Activated gamma-delta T cell (primary cell): ENCODE results near the gene CREB5.
"Not testable (repeated sequence)": the region's sequence is repeated elsewhere in the genome, so short reads cannot be mapped to it uniquely, and the experiment has no call there.

ENCODE experiments used
- DNase-seq: peaks from one replicate; lab custom pipeline; 2025; lab: John Stamatoyannopoulos, UW

CREB5 gene

DNA sequence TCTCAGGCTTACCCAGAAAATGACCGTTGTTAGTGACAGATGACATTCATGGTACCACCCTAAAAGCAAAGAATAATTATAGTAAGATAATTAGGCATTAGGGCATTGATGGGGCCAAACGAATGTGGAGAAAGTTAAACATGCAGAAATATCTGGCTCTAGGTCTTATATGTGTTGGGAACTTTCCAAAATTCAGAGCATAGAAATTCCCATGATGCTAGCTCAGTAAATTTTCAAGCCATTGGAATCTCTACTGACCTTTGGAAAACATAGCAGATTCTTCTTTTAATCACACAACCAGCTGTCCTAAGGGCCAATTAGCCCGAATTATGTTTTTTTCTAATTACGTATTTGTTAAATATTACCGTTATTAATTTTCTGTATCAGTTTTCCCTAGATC, 136.1 kb downstream of the CREB5 start:
- no peak for DNase-seq

DNA sequence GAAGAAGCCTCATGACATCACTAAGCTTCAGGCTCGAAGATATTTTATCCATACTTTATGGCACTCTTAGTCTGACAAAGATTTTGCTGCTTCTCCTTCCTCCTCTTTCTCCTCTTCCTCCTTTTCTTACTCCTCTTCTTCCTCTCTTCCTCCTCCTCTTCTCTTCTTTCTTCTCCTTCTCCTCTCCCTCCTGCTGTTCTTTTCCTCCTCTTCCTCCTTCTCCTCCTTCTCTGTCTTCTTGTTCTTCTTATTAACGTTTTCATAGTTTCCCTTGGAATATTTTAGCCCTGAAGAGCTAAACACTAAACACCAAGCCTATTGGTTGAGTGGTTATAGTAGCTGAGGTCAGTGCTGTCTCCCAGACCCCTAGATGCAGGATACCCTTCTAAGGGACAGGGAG, 137.7 kb downstream of the CREB5 start:
- DNase-seq, result no peak

DNA sequence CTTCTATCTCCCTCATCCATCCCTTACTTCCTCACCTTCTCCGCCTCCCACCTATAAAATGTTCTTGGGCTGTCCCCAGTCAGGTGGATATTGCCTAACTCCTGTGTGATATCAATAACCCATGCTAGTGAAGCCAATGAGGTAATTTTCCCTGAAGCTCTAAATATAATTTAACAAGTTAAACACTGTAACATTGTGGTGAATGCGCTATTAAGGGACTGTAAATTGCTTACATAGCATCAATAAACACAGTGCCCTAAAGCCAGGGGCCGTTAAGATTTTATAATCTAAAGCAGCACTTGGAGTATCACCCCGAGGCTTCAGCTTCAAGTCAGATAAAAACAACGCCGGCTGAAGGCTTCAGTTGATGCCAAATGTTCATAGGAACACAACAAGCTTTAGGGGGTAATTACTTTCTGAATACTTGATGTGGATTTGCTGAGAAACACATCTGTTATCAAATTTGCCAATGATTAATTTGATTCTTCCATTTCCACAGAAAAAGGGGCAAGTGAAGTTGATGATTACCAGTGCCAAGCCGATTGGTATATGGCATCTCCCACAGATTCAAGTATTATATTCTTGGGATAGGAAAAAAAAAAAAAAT, 138.4 kb downstream of the CREB5 start:
- no peak for DNase-seq

DNA sequence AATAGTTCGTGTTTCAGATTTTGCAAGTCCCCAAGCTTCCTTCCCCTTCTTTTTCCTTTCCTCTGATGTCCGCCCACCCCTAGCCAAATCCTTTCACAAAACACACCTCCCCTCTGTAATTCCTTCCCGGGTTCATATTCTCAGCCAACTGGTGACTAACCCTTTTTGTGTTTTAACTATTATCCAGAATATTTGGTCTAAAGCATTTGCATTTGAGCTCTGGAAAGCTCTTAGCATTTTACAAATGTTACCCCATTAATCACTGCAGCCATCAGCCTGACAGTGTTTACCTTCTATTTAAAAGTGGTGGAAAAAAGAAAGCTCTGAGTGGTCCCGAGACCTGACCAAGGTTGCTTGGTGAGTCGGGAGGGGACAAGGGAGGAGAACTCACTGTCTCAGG, 139.0 kb downstream of the CREB5 start:
- no peak for DNase-seq

DNA sequence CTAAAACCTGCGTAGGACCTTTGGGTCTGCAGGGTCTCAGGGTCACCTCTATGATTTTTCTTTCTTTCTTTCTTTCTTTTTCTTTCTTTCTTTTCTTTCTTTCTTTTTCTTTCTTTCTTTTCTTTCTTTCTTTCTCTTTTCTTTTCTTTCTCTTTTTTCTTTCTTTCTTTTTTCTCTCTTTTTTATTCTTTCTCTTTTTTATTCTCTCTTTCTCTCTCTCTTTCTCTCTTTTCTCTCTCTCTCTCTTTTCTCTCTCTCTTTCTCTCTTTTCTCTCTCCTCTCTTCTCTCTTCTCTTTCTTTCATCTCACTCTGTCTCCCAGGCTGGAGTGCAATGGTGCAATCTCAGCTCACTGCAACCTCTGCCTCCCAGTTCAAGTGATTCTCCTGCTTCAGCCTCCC, 139.4 kb downstream of the CREB5 start:
- DNase-seq, result not testable (repeated sequence)

DNA sequence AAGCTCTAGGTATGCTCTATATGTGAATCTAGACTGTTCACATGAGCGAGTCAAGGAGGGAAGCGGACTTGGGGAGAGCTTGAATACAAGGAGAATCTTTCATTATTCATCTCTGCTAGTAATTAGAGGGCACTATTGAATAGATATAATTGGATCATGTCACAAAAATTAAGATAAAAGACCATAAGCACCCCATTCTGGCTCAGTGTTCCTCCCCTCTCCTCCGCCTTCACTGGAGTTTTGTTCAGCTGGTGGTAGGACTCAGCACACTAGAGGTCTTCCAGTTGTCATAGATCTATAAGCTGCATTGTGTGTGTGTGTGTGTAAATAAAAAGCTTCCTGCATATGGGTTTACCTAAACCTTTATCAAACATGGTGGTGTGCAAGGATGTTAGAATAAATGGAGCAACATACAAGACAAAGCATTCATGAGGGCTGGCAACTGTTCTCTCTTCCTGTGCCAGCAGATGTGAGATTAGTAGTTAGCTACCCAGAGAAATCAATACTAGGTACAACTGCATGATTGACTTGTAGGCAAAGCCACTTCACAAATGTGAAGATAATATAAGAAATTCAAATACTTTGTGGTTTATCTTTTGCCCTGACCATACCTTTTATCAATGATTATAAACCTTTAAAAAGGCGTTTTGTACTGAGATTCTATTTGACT, 142.6 kb downstream of the CREB5 start:
- no peak for DNase-seq

DNA sequence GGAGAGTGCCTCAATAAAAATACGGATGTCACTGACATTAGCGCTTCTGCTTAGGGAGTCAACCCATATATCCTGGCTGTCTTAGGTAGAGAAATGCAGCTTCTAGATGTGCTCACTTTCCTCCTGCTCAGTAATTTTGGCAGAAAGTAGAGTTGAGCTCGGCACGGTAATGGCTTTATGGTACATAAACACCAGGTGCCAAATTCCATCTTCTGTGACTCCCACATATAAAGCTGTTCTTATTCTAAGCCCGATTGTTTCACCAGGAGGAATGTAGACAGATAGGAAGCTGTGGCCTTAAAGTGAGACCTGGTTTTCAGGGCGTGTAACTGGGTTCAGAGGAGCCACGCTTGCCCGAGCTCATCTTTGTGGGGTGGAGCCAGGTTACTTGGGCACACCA, 143.7 kb downstream of the CREB5 start:
- no peak for DNase-seq

DNA sequence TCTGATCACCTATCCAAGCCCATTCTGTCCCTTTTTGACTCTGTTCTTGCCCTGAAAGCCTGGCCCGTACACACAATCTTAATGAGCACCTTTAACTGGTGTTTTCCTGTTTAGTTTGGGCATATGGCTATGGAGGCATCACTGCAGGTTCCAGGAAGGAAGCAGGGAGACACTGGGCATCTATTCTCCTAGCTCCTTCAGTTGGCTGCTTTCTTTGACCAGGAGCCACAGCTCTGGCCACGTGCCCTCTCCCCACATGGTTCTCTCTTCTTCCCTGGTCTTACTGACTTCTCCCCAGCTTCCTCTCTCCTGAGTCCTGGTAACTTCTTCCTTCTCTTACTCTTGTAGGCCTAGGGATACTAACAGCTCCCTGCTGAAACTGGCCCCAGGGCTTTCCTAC, 144.4 kb downstream of the CREB5 start:
- no peak for DNase-seq

DNA sequence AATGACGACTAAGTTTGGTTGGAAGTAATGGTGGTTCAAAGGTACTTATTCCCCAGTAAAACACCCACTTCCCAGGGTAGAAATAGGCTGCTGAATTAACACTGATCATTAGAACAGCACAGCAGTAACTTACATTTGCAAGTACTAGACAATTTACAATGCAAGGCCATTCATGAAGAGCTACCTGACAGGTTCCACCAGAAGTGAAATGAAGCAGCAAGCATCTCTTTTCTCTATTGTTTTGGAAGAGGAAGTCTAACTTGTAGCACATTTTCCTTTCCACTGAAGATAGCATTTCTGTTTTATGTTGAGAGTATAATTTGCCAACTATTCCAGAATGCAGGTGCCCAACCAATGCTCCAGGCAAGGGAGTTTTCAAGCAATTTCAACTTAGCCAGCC, 145.9 kb downstream of the CREB5 start:
- no peak for DNase-seq

DNA sequence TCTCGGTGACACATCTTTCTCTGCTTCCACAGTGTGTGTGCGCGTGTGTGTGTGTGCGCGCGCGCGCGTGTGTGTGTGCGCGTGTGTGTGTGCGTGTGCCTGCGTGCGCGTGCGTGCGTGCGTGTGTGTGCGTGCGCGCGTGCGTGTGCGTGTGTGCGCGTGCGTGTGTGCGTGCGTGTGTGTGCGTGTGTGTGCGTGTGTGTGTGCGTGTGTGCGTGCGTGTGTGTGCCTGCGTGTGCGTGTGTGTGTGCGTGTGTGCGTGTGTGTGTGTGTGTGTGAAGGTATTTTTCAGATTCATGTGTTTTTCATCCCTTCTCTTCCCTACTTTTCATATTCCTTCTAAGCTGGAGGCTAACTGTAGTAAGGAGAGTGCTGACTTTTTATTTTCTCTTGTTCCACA, 148.4 kb downstream of the CREB5 start:
- DNase-seq, result no peak

DNA sequence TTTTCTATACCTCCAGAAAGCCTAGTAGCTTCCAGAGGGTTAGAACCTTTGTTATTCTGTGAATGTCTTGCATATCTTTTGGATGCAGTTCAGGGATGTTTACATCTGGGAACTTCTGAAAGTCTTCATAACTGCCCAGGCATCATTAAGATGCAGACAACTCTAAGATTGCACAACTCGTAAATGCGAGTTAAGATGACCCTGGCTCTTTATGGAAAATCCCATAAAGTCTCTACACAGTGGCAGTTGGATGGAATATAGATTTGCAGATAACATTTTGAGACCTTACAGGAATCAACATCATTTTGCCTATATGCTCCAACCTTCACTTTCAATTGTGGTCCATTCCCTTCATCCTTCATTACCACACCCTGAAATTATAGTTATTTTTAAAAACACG, 151.7 kb downstream of the CREB5 start:
- no peak for DNase-seq

DNA sequence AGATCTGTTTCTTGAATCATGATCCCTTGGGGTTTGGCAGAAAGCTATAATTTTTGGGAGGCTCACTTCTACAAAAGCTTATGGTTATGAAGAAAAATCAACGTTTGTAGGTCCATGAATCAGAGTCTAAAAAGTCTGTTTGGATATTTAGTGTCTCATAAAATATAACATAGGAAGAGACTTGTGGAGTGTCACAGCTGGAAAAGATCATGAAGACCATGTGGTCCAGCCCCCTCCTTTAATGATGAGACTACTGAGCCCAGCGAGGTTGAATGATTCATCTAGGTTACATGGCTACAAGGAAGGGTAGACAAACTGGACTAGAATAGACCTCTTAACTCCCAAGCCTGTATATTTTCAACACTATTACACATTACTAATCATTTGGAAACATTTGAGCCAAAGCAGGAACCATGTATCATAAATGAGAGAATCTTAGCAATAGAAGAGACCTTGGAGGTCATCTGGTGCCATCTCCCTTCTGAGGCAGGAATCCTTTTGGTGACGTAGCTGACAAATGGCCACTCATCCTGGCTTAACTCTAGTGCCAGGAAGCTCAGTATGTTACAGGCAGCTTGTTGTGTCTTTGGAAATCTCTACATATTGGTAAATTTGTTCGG, 152.5 kb downstream of the CREB5 start:
- no peak for DNase-seq

DNA sequence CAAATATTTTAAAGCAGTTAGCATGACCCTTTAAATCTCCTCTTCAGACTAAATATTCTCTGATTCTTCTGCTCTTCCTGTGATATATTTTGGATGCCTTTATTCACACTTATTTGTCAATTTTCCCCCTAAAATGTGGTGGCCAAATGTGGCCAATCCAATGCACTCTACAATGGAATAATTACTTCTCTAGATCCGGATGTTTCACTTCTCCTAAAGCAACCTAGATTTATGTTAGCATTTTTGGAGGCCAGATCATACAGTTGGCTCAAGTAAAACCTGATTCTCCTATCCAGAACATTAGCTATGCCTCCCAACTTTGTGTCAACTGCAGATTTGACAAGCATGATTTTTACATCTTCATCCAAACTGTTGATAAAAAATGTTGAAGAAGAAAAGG, 153.7 kb downstream of the CREB5 start:
- no peak for DNase-seq

DNA sequence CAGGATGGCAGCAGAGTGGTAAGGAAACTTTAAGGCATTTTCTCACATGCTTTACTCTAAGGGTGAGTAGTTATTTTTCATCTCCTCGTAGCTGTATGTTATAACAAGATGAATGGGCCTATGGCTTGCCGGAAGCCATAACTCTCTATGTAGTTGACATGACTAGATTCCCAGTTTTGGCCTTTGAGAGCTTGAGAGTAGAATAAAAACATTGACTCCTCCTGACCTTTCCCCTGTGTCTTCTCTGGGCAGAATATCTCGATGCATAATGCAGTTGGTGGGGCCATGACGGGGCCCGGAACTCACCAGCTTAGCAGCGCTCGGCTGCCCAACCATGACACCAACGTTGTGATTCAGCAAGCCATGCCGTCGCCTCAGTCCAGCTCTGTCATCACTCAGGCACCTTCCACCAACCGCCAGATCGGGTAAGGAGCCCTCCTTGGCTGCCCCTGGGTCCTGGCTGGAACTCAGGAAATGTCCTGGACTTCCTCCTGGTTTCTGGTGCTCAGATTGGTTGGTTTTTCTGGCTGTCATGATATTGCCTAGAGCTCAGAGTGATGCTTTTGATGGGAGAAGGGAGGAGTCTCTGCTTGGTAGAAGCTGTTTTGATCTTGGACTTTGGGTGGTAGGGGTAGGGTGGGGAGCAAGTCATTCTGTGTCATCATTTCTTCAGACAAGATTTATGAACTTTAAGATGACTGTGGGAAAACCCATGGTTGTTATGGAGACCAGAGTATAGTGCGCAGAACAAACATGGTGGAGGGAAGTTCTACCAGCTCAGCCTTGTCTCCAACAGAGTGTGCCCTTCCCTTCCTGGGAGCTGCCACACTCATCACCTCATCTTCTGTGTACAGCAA, 158.0 kb downstream of the CREB5 start:
- DNase-seq, result no peak

DNA sequence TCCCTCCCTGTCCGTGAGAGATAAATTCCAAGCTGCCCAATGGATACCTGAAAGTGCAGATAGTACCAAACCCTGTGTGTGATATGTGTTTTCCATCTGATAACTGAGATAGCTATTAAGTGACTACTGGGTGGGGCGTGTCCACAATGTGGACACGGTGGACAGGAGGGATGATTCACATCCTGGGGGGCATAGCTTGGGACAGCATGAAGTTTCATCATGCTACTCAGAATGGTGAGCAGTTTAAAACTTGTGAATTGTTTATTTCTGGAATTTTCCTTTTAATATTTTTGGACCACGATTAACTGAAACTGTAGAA, 158.6 kb downstream of the CREB5 start:
- no peak for DNase-seq

DNA sequence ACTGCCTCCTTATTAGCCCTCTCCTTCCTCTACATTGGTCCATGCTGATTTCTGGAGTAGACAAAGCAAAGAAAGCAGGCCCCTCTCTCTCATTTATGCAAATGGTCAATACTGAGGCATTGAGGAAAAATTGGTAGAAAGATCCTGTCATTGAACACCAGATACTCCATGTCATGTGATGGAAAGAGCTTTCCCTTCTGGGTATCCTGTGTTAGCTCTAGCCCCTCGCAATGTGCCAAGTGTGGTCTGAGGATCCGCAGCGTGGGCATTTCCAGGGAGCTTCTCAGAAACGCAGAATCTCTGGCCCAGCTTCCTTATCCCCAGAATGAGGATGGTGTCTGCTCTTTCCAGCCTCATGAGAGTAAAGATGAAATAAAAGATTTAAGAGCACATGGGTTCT, 159.1 kb downstream of the CREB5 start:
- DNase-seq, result no peak

DNA sequence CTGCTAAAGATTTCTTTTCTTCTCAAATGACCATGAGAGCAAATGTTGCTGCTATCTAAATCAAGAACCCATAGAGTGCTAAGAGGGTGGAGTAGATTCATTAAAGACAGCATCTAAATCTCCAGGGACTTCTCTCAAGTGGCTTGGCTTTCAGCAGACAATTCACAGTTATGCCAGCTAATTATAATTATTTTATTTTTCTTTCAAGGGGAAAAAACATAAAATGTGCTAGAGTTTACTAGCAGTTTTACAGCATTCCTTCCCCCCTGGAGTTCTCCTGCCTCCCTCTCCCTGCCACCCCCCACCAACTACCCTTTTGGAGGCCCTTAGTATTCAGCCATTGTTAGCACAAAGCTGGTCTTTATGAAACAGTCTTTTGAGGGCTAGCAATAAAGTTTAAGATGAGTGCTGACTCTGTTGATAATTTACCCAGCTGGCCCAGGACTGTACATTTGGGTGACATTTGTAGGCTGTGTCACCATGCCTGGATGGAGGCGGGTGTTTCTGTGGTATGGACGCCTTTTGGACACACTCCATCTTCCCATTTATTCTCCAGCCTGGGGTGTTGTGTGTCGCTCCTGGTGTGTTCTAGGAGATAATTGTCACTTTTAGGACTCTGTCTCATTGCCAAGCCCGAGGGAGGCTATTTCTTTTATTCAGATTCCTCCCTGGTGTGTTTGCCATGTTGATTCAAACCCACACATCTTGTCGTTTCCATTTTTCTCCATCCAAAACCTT, 160.2 kb downstream of the CREB5 start:
- DNase-seq, result no peak

DNA sequence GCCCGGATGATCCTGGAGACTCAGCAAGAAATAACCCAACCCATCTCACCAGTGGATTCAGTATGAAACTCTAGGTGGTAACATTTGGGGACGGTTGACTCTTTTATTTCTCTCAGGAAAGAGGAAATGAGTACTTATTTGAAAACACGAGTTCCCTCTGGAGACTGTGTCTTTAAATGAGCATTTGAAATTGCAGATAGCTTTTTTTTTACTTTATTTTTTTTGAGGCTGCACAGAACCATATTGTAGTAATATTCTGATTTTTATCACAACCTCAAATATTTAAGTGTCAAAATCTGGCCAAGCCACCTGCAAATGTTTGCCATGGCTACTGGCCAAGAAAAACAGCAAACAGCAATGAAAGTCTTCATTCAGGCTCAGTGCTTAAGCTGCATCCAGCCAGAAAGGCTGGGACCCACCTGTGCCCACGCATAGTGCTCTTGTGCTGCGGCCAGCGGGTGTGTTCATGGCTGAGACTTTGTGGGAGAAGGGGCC, 160.8 kb downstream of the CREB5 start:
- no peak for DNase-seq

DNA sequence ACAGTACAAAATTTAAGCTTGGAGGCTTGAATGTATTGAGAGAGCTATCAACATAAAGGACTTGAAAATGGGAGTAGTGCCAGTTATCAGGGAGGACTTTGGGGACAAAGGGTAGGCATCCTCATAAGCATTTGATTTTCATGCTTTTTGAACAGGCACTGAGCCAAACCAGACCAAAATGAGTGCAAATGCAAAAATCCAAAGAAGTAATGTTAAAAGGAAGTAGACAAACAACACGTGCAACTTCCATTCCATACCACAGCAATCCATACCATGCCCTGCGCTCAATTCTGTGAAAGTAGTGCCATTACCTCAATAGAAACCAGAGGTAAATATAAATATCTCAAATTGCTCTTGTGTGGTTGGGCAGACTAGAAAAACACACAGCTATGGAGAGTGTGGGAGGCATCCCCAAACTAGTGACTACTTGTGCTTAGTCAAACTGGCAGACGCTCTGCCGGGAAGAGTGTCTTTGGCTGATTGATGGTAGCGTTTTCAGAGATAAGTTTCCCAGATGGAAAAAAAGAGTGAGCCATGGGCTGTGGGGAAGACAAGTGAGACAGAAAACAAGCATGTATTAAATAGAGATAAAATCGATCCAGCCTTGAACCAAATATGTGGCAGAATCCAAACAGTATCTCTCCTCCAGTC, 161.5 kb downstream of the CREB5 start:
- DNase-seq, result no peak

DNA sequence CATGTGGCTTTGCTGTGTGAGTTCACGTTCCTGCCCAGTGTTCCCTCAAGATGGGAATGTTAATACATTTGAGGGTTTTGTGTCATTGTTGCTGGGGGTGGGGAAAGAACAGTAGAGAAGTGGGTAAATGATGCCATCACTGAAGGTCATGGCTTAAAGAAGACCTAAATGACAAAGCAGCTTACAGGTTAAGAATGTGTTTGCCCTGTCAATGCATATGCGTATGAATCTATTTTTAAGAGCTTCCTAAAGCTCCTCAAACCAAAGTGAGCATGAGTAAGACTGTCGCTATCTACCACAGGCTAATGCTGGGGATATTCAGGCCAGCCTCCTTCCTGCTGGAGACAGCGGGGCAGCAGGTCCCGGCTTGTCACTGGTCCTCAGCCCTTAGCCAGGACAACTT, 162.9 kb downstream of the CREB5 start:
- DNase-seq, result no peak

DNA sequence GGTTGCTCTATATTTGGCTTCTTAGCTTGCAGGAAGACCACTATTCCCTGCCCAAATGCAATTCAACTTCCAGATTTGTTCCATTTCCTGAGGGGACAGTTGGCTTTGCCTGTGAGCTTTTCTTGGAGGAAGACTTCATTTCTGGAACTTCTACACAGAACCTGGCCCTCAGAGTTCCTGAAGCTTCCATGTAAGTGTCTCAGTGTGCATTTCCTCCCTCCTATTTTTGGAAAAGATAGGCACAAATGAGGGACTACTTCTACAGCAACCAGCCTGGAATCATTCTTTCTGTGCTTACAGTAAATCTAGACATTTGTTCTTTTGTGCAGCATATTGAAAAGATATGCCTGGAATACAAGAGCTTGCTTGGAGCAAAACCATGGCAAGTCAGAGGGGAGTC, 164.3 kb downstream of the CREB5 start:
- DNase-seq, result no peak

DNA sequence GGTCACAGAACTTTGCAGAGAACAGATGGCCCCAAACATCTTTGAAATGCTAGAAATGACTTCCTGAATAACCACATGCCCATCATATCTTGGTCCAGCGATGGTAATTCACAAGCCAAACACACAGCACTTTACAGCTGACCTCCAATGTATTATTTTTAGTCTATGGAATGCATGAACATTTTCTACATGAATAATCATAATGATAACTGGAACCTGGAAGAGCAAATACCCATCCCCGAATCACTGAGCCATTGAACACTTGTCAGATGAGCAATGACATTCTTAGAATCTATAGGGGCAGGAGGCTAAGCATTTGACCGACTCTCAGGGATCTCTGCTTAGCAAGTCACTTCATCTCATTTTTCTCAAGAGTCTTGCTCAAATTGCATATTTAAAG, 167.3 kb downstream of the CREB5 start:
- DNase-seq, result no peak
